Vagina (tissue), 2 donors: Measurements from ENCODE around the gene FBXL7. TPM values are rescaled to one million over a fixed set of nuclear protein-coding genes. Genes with fewer than 3 reads are reported as not detected.

ENCODE experiments used
- DNase-seq, 2 donors: peaks; one replicate each; pipeline ENCODE4 v3.0.0-alpha.2; 2017; ENCODE audit errors: extremely low spot score in 2 of 2
- H3K27ac ChIP-seq: fragments of 200-600 bp; sonication (generic); one replicate; pipeline ENCODE4 v1.5.1; 2019
- H3K27me3 ChIP-seq: fragments of 200-600 bp; sonication (generic); one replicate; pipeline ENCODE4 v1.5.1; 2019
- H3K36me3 ChIP-seq, 2 donors: fragments of 200-600 bp; sonication (generic); one replicate each; pipeline ENCODE4 v1.5.1; 2017 to 2019
- H3K4me1 ChIP-seq: fragments of 200-600 bp; sonication (generic); one replicate; pipeline ENCODE4 v1.5.1; 2019
- H3K4me3 ChIP-seq, 2 donors: fragments of 200-600 bp; sonication (generic); 1 replicate in 1 of 2; 2 replicates in 1 of 2; pipeline ENCODE4 v1.5.1; 2016 to 2019
- H3K9me3 ChIP-seq: fragments of 200-600 bp; sonication (generic); one replicate; pipeline ENCODE4 v1.5.1; 2019
- CTCF ChIP-seq, 3 experiments: fragments of 450-650 bp in 2 of 3; fragments of 200-600 bp in 1 of 3; sonication (generic) in 1 of 3; IDR thresholded peaks; one replicate each; pipeline ENCODE4 v1.5.1; 2017 to 2019; ENCODE audit warnings: antibody characterized with exemption in 3 of 3, mild to moderate bottlenecking in 2 of 3, moderate library complexity in 2 of 3
- POLR2A ChIP-seq, 2 donors: fragments of 450-650 bp; IDR thresholded peaks; one replicate each; pipeline ENCODE4 v1.6.1; 2017; ENCODE audit warnings: antibody characterized with exemption in 2 of 2, mild to moderate bottlenecking in 2 of 2, moderate library complexity in 2 of 2
- POLR2AphosphoS5 ChIP-seq, 2 donors: sonication (generic); formaldehyde crosslinking; IDR thresholded peaks; one replicate each; pipeline ENCODE4 v1.9.0; 2017; ENCODE audit warnings: antibody characterized with exemption in 2 of 2, mild to moderate bottlenecking in 2 of 2, low read depth in 1 of 2; ENCODE audit not compliant: insufficient read depth in 1 of 2
- intact Hi-C: fragments of 100-400 bp; cut with DNase I; formaldehyde crosslinking; loops from one replicate; pipeline ENCODE4 v1.15.1; 2023
- total RNA-seq: library from RNA; depleted of rRNA; stranded (reverse); fragments of >200 nt; gene quantifications from one replicate; pipeline ENCODE4 v1.2.3, GENCODE V29; 2016

The FBXL7 gene
- total RNA-seq, 1 donor from 2014 or later: 21.1 TPM

GRCh38 chr5:15774632-15775031 lies 274.7 kb downstream of the FBXL7 start:
- H3K4me3 ChIP-seq: no peak overlapping the region
- no peaks in the 10 kb centered on the region for H3K9me3 ChIP-seq
- H3K4me1 ChIP-seq: no peaks in the 10 kb centered on the region
- H3K36me3 ChIP-seq: no peaks in the 10 kb centered on the region
- intact Hi-C loops: no loop called here
- no peak overlapping the region for H3K27ac ChIP-seq
- DNase-seq: no peak
- H3K27me3 ChIP-seq: no peaks in the 10 kb centered on the region
- TF ChIP-seq POLR2AphosphoS5 (IDR thresholded peaks at IDR 0.05; ENCODE audit: insufficient read depth in 1 of 2, low read depth in 1 of 2) (no peak), POLR2A (IDR thresholded peaks at IDR 0.05) (no peak), CTCF (IDR thresholded peaks at IDR 0.05) (no peak)

GRCh38 chr5:15776346-15776745 lies 276.4 kb downstream of the FBXL7 start:
- H3K36me3 ChIP-seq: no peaks in the 10 kb centered on the region
- H3K9me3 ChIP-seq: no peaks in the 10 kb centered on the region
- DNase-seq: no peak
- no peaks in the 10 kb centered on the region for H3K27me3 ChIP-seq
- TF ChIP-seq POLR2A (IDR thresholded peaks at IDR 0.05) (no peak), CTCF (IDR thresholded peaks at IDR 0.05) (no peak), POLR2AphosphoS5 (IDR thresholded peaks at IDR 0.05; ENCODE audit: insufficient read depth in 1 of 2, low read depth in 1 of 2) (no peak)
- H3K4me1 ChIP-seq: no peaks in the 10 kb centered on the region
- intact Hi-C loops: no loop called here
- H3K4me3 ChIP-seq: no peak overlapping the region
- H3K27ac ChIP-seq: no peak overlapping the region

GRCh38 chr5:15783734-15784133 lies 283.8 kb downstream of the FBXL7 start:
- no peak for DNase-seq
- intact Hi-C loops: no loop called here
- no peak for TF ChIP-seq POLR2AphosphoS5 (IDR thresholded peaks at IDR 0.05; ENCODE audit: insufficient read depth in 1 of 2, low read depth in 1 of 2)
- no peak for TF ChIP-seq POLR2A (IDR thresholded peaks at IDR 0.05)
- TF ChIP-seq CTCF (IDR thresholded peaks at IDR 0.05): no peak

GRCh38 chr5:15785531-15785981 lies 285.6 kb downstream of the FBXL7 start:
- no peaks in the 10 kb centered on the region for H3K36me3 ChIP-seq
- no peak overlapping the region for H3K27ac ChIP-seq
- DNase-seq: no peak
- TF ChIP-seq CTCF (IDR thresholded peaks at IDR 0.05) (no peak), POLR2A (IDR thresholded peaks at IDR 0.05) (no peak), POLR2AphosphoS5 (IDR thresholded peaks at IDR 0.05; ENCODE audit: insufficient read depth in 1 of 2, low read depth in 1 of 2) (no peak)
- no peaks in the 10 kb centered on the region for H3K4me1 ChIP-seq
- H3K9me3 ChIP-seq: no peaks in the 10 kb centered on the region
- intact Hi-C loops: no loop called here
- no peaks in the 10 kb centered on the region for H3K27me3 ChIP-seq
- no peak overlapping the region for H3K4me3 ChIP-seq

More at GRCh38 chr5:15783734-15784133, 283.8 kb downstream of the FBXL7 start:
- H3K4me3 ChIP-seq: no peak overlapping the region
- no peaks in the 10 kb centered on the region for H3K9me3 ChIP-seq
- no peaks in the 10 kb centered on the region for H3K4me1 ChIP-seq
- no peaks in the 10 kb centered on the region for H3K27me3 ChIP-seq
- H3K27ac ChIP-seq: no peak overlapping the region
- H3K36me3 ChIP-seq: no peaks in the 10 kb centered on the region

- intact Hi-C loops: no loop called here
- no peak for DNase-seq
Observed at GRCh38 chr5:15786326-15786725, 286.3 kb downstream of the FBXL7 start.

More at GRCh38 chr5:15786326-15786725, 286.3 kb downstream of the FBXL7 start:
- Histone ChIP-seq H3K9me3 (no peaks in the 10 kb centered on the region), H3K27ac (no peak overlapping the region), H3K36me3 (no peaks in the 10 kb centered on the region), H3K27me3 (no peaks in the 10 kb centered on the region), H3K4me3 (no peak overlapping the region), H3K4me1 (no peaks in the 10 kb centered on the region)
- TF ChIP-seq CTCF (IDR thresholded peaks at IDR 0.05) (no peak), POLR2AphosphoS5 (IDR thresholded peaks at IDR 0.05; ENCODE audit: insufficient read depth in 1 of 2, low read depth in 1 of 2) (no peak), POLR2A (IDR thresholded peaks at IDR 0.05) (no peak)
